ENCODE measurements around the gene CFAP65. TPM values are rescaled to one million over a fixed set of nuclear protein-coding genes. Genes with fewer than 3 reads are reported as not detected.
A peak's percentile ranks its signal among the peaks of the same experiment; 100 is the strongest.

Gene CFAP65
- total RNA-seq, 1 experiment from 2014 or later = 0.34 TPM

- peaks cover 23% of the 10 kb centered on the region for H3K4me1 ChIP-seq
- H3K9me3 ChIP-seq = no peaks in the 10 kb centered on the region
- no peaks in the 10 kb centered on the region for H3K36me3 ChIP-seq (ENCODE audit: control insufficient read depth, insufficient read depth, low read length)
- peaks cover 8% of the 10 kb centered on the region for H3K4me1 Mint-ChIP-seq (ENCODE audit: low read depth, unreplicated experiment)
- intact Hi-C loops (cut with micrococcal nuclease; ENCODE audit: unreplicated experiment) = loop anchor here (5.0 kb wide), 1 partner anchor 95 kb away; no protein-coding TSS in a partner anchor
- peaks cover 4% of the 10 kb centered on the region for H3K27me3 ChIP-seq (replicated peaks; ENCODE audit: control insufficient read depth, insufficient read depth, low read length)
- no peak for DNase-seq
- no peaks in the 10 kb centered on the region for H3K9me3 Mint-ChIP-seq (ENCODE audit: unreplicated experiment)
- BruUV-seq (replicated peaks) = no TSS peak
- H3K27me3 Mint-ChIP-seq (ENCODE audit: insufficient read depth, unreplicated experiment) = peaks cover 34% of the 10 kb centered on the region
- no peak overlapping the region for H3K27ac Mint-ChIP-seq (ENCODE audit: unreplicated experiment)
- TF ChIP-seq, protein P1, sequence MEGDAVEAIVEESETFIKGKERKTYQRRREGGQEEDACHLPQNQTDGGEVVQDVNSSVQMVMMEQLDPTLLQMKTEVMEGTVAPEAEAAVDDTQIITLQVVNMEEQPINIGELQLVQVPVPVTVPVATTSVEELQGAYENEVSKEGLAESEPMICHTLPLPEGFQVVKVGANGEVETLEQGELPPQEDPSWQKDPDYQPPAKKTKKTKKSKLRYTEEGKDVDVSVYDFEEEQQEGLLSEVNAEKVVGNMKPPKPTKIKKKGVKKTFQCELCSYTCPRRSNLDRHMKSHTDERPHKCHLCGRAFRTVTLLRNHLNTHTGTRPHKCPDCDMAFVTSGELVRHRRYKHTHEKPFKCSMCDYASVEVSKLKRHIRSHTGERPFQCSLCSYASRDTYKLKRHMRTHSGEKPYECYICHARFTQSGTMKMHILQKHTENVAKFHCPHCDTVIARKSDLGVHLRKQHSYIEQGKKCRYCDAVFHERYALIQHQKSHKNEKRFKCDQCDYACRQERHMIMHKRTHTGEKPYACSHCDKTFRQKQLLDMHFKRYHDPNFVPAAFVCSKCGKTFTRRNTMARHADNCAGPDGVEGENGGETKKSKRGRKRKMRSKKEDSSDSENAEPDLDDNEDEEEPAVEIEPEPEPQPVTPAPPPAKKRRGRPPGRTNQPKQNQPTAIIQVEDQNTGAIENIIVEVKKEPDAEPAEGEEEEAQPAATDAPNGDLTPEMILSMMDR (IDR thresholded peaks at IDR 0.05; ENCODE audit: insufficient read depth in 1 of 2, low read depth in 1 of 2, low read length in 1 of 2, severe bottlenecking in 1 of 2, unreplicated experiment in 1 of 2) = no peak
- H3K4me3 Mint-ChIP-seq (ENCODE audit: unreplicated experiment) = peak overlapping the region; percentile 76
- H3K4me3 ChIP-seq (ENCODE audit: low read depth, low read length) = no peak overlapping the region
- CTCF ChIA-PET = interaction anchor here (0.9 kb wide), 1 partner anchor 44 kb away, joined by 3 read pairs; no protein-coding TSS in a partner anchor
- POLR2A ChIA-PET = no interaction called here
- peaks cover under 1% of the 10 kb centered on the region for H3K36me3 Mint-ChIP-seq (ENCODE audit: insufficient read depth, unreplicated experiment)
These were observed 83.6 kb downstream of the CFAP65 start for GRCh38 chr2:218957671-218958070.

DNA sequence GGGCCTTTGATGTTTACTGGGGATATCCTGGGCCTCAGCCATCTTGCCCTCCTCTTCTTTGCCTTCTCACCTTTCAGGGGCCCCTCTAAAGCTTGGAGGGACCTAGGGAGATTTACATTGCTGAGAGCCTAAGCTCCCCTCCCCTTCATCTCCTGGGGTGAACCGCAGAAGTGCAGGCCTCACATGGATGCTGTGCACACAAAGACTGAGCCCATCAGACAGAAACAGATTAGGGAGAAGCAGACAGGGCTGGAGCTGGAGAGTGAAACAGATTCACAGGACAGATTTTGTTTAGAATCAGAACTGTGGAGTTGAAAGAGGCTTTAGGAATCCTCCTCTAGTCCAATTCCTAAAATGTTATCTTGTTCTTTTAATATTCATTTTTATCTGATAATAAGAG is 85.3 kb downstream of the CFAP65 start:
- POLR2A ChIA-PET = no interaction called here
- H3K27me3 ChIP-seq (replicated peaks; ENCODE audit: control insufficient read depth, insufficient read depth, low read length) = peaks cover 3% of the 10 kb centered on the region
- peaks cover 16% of the 10 kb centered on the region for H3K4me1 ChIP-seq
- no peak overlapping the region for H3K4me3 ChIP-seq (ENCODE audit: low read depth, low read length)
- H3K9me3 Mint-ChIP-seq (ENCODE audit: unreplicated experiment) = no peaks in the 10 kb centered on the region
- peaks cover 26% of the 10 kb centered on the region for H3K27me3 Mint-ChIP-seq (ENCODE audit: insufficient read depth, unreplicated experiment)
- DNase-seq = no peak
- no peaks in the 10 kb centered on the region for H3K36me3 Mint-ChIP-seq (ENCODE audit: insufficient read depth, unreplicated experiment)
- H3K4me3 Mint-ChIP-seq (ENCODE audit: unreplicated experiment) = no peak overlapping the region
- H3K4me1 Mint-ChIP-seq (ENCODE audit: low read depth, unreplicated experiment) = peaks cover 3% of the 10 kb centered on the region
- intact Hi-C loops (cut with micrococcal nuclease; ENCODE audit: unreplicated experiment) = loop anchor here (5.0 kb wide), 1 partner anchor 94 kb away; no protein-coding TSS in a partner anchor
- CTCF ChIA-PET = no interaction called here
- H3K36me3 ChIP-seq (ENCODE audit: control insufficient read depth, insufficient read depth, low read length) = no peaks in the 10 kb centered on the region
- no peak overlapping the region for H3K27ac Mint-ChIP-seq (ENCODE audit: unreplicated experiment)
- no peaks in the 10 kb centered on the region for H3K9me3 ChIP-seq
- TF ChIP-seq, protein P1 (IDR thresholded peaks at IDR 0.05; ENCODE audit: insufficient read depth in 1 of 2, low read depth in 1 of 2, low read length in 1 of 2, severe bottlenecking in 1 of 2, unreplicated experiment in 1 of 2) = no peak
- no TSS peak for BruUV-seq (replicated peaks)

DNA sequence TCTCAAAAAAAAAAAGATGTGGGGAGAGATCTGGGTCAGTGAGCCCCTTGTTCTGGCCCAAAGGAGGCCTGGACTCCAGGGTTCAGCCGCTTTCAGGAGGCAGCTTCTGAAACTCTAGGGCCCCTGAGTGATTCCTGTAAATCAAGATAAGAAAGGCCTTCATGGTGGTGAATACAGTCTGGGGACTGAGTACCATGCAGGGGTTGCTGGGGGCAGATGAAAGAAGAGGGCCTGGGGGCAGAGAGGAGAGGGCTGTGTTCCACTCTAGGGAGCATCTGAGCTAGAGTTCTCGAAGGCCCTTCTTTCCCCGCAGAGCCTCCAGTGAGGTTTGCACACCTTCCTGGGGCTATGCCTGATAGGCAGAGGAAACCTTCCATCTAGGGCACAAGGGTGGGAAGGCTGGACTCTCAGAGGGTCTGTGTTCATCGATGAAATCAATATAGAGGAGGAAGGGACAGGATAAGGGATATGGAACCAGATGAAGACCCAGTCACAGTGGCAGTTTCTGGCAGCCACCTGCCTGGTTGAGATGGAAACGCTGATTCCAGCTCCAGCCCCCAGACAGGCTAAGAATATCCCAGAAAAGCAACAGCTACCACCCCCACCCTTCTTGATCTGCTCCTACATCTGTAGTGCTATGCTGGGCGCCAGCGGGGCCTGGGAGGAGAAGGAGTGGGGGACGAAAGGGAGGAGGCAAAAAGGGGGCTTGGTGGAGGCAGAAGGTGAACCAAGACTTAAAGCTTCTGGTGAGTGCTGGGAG is 86.6 kb downstream of the CFAP65 start:
- Histone ChIP-seq H3K4me3 (ENCODE audit: low read depth, low read length) (no peak overlapping the region), H3K36me3 (ENCODE audit: control insufficient read depth, insufficient read depth, low read length) (no peaks in the 10 kb centered on the region), H3K27me3 (replicated peaks; ENCODE audit: control insufficient read depth, insufficient read depth, low read length) (no peaks in the 10 kb centered on the region), H3K9me3 (no peaks in the 10 kb centered on the region), H3K4me1 (peaks cover 4% of the 10 kb centered on the region; the same call in 1 of the 2 replicates)
- H3K4me3 Mint-ChIP-seq (ENCODE audit: unreplicated experiment) = no peak overlapping the region
- H3K27ac Mint-ChIP-seq (ENCODE audit: unreplicated experiment) = no peak overlapping the region
- intact Hi-C loops (cut with micrococcal nuclease; ENCODE audit: unreplicated experiment) = loop anchor here (5.0 kb wide), 1 partner anchor 92 kb away; no protein-coding TSS in a partner anchor
- CTCF ChIA-PET = interaction anchor here (0.6 kb wide), 1 partner anchor 295 kb away, joined by 5 read pairs; the partner anchor contains the start of genes BCS1L and ZNF142
- POLR2A ChIA-PET = no interaction called here
- H3K27me3 Mint-ChIP-seq (ENCODE audit: insufficient read depth, unreplicated experiment) = peaks cover 26% of the 10 kb centered on the region
- no peak for DNase-seq
- no peaks in the 10 kb centered on the region for H3K4me1 Mint-ChIP-seq (ENCODE audit: low read depth, unreplicated experiment)
- TF ChIP-seq, protein P1 (IDR thresholded peaks at IDR 0.05; ENCODE audit: insufficient read depth in 1 of 2, low read depth in 1 of 2, low read length in 1 of 2, severe bottlenecking in 1 of 2, unreplicated experiment in 1 of 2) = no peak
- no TSS peak for BruUV-seq (replicated peaks)
- H3K9me3 Mint-ChIP-seq (ENCODE audit: unreplicated experiment) = no peaks in the 10 kb centered on the region
- no peaks in the 10 kb centered on the region for H3K36me3 Mint-ChIP-seq (ENCODE audit: insufficient read depth, unreplicated experiment)
